Endothelial cell of umbilical vein (primary cell): ENCODE measurements around the gene DDX59. TPM values are rescaled to one million over a fixed set of nuclear protein-coding genes. Genes with fewer than 3 reads are reported as not detected.

Experiments
- BruUV-seq: library from RNA; stranded (reverse); fragments of 400-500 nt; replicated peaks from 2 replicates; lab custom pipeline; 2021; lab: Mats Ljungman, UMichigan
- CTCF ChIA-PET: fragments of 300-600, 350-600 bp; sonication (Branson Sonifier 250); formaldehyde crosslinking; loops from one replicate; lab custom pipeline; 2021; ENCODE audit warnings: antibody characterized with exemption, inconsistent platforms; lab: Charles Lee
- POLR2A ChIA-PET: fragments of 300-600, 350-600 bp; sonication (Branson Sonifier 250); formaldehyde crosslinking; loops from one replicate; lab custom pipeline; 2021; ENCODE audit warnings: antibody characterized with exemption, inconsistent platforms; lab: Charles Lee
- DNase-seq: peaks from one replicate; pipeline ENCODE4 v3.0.0-alpha.2; 2011; ENCODE audit warnings: low read depth, low spot score
- FAIRE-seq: peaks from 2 replicates; lab custom pipeline; 2011; peaks lifted over from hg19 to GRCh38; lab: Jason Lieb, UNC
- H2AFZ ChIP-seq: 2 replicates; pipeline ENCODE4 v1.6.0; 2012; ENCODE audit warnings: low read depth, low read length, control low read depth, inconsistent platforms
- H3K27ac ChIP-seq: 2 replicates; pipeline ENCODE4 v1.5.1; 2011; ENCODE audit warnings: low read depth, mild to moderate bottlenecking, control low read depth, low read length, moderate library complexity; ENCODE audit not compliant: insufficient read depth
- H3K27me3 ChIP-seq, 2 experiments: 2 replicates each; pipeline versions ENCODE4 v1.6.0 to v1.6.1; 2011; ENCODE audit warnings: low read length in 2 of 2, mixed read lengths in 1 of 2; ENCODE audit not compliant: control insufficient read depth in 2 of 2, insufficient read depth in 2 of 2
- H3K36me3 ChIP-seq, 2 experiments: 2 replicates in 1 of 2; 3 replicates in 1 of 2; pipeline ENCODE4 v1.5.1; 2011; ENCODE audit warnings: low read length in 2 of 2, mild to moderate bottlenecking in 1 of 2, moderate library complexity in 1 of 2; ENCODE audit not compliant: control insufficient read depth in 2 of 2, insufficient read depth in 2 of 2; ENCODE audit errors: extremely low read depth in 1 of 2
- H3K4me1 ChIP-seq: 3 replicates; pipeline ENCODE4 v1.5.1; 2011; ENCODE audit warnings: mild to moderate bottlenecking, low read length; ENCODE audit not compliant: control insufficient read depth, insufficient read depth; ENCODE audit errors: extremely low read depth
- H3K4me2 ChIP-seq: 2 replicates; pipeline ENCODE4 v1.6.1; 2011; ENCODE audit warnings: low read length, control low read depth, mixed read lengths; ENCODE audit not compliant: insufficient read depth
- H3K4me3 ChIP-seq, 3 experiments: fragments of 200-600 bp in 1 of 3; sonication (generic), shearing (Covaris generic) in 1 of 3; replicated peaks in 1 of 3; 2 replicates each; pipeline ENCODE4 v1.5.1; 2011 to 2016; ENCODE audit warnings: control low read depth in 3 of 3, low read length in 3 of 3, mild to moderate bottlenecking in 2 of 3, inconsistent platforms in 1 of 3, low read depth in 1 of 3, moderate library complexity in 1 of 3; ENCODE audit not compliant: insufficient read depth in 1 of 3
- H3K79me2 ChIP-seq: 2 replicates; pipeline ENCODE4 v1.6.0; 2012; ENCODE audit warnings: low read length, inconsistent platforms; ENCODE audit not compliant: control insufficient read depth, insufficient read depth
- H3K9ac ChIP-seq: replicated peaks from 2 replicates; pipeline ENCODE3; 2011; ENCODE audit warnings: low read length, control low read depth; ENCODE audit not compliant: insufficient read depth; ENCODE audit errors: extremely low read depth
- H3K9me1 ChIP-seq: replicated peaks from 3 replicates; pipeline ENCODE4 v1.6.0; 2011; ENCODE audit warnings: mild to moderate bottlenecking, low read length; ENCODE audit not compliant: control insufficient read depth, insufficient read depth; ENCODE audit errors: extremely low read depth
- H3K9me3 ChIP-seq: replicated peaks from 2 replicates; pipeline ENCODE4 v1.5.1; 2012; ENCODE audit warnings: low read length, inconsistent platforms; ENCODE audit not compliant: control insufficient read depth, insufficient read depth
- H4K20me1 ChIP-seq: replicated peaks from 2 replicates; pipeline ENCODE3; 2011; ENCODE audit warnings: mild to moderate bottlenecking, low read length; ENCODE audit not compliant: control insufficient read depth, insufficient read depth; ENCODE audit errors: extremely low read depth
- CTCF ChIP-seq, 2 donors: IDR thresholded peaks; 1 replicate in 1 of 2; 2 replicates in 1 of 2; pipeline ENCODE4 v1.5.1; 2011; ENCODE audit warnings: low read length in 2 of 2, mild to moderate bottlenecking in 2 of 2, moderate library complexity in 2 of 2, control low read depth in 1 of 2, inconsistent platforms in 1 of 2, low read depth in 1 of 2; ENCODE audit not compliant: insufficient read depth in 1 of 2; ENCODE audit errors: extremely low read depth in 1 of 2
- EZH2 ChIP-seq: IDR thresholded peaks from 2 replicates; pipeline ENCODE4 v1.6.1; 2012; ENCODE audit warnings: borderline replicate concordance, low read depth, mild to moderate bottlenecking, moderate library complexity, low read length, inconsistent platforms; ENCODE audit not compliant: severe bottlenecking
- FOS ChIP-seq: IDR thresholded peaks from 2 replicates; pipeline ENCODE4 v1.6.1; 2011; ENCODE audit warnings: mild to moderate bottlenecking, low read length, moderate library complexity, borderline replicate concordance; ENCODE audit not compliant: insufficient read depth
- GATA2 ChIP-seq: IDR thresholded peaks from 2 replicates; pipeline ENCODE4 v1.7.0; 2011; ENCODE audit warnings: low read depth, mild to moderate bottlenecking, moderate library complexity, mixed read lengths, low read length; ENCODE audit not compliant: insufficient read length, insufficient read depth
- JUN ChIP-seq: IDR thresholded peaks from 2 replicates; pipeline ENCODE4 v1.6.1; 2011; ENCODE audit warnings: borderline replicate concordance, low read depth; ENCODE audit not compliant: insufficient read length, insufficient read depth
- MAX ChIP-seq: IDR thresholded peaks from 2 replicates; pipeline ENCODE4 v1.6.1; 2011; ENCODE audit not compliant: insufficient read depth, insufficient read length
- MYC ChIP-seq: IDR thresholded peaks from one replicate; pipeline ENCODE4 v1.6.1; 2011; ENCODE audit warnings: mild to moderate bottlenecking, low read depth, low read length
- POLR2A ChIP-seq: IDR thresholded peaks from 2 replicates; pipeline ENCODE4 v1.6.1; 2012; ENCODE audit warnings: low read depth, mild to moderate bottlenecking, control low read depth, low read length
- POLR2AphosphoS5 ChIP-seq: IDR thresholded peaks from 2 replicates; pipeline ENCODE4 v1.6.1; 2012; ENCODE audit warnings: low read depth, mild to moderate bottlenecking, control low read depth, low read length, moderate library complexity; ENCODE audit not compliant: insufficient read depth
- dilution Hi-C: fragments of 300-500 bp; cut with MboI; formaldehyde crosslinking; loops from one replicate; pipeline ENCODE4 v1.15.0; 2019; ENCODE audit warnings: low sequenced_read_pairs; ENCODE audit not compliant: extremely low pct_ligation_motif_present
- intact Hi-C: fragments of 100-400 bp; cut with micrococcal nuclease; formaldehyde crosslinking; loops from one replicate; pipeline ENCODE4 v1.10.0; 2022
- polyA plus RNA-seq, 4 experiments: library from polyadenylated mRNA; depleted of rRNA in 3 of 4; stranded (reverse) in 3 of 4; unstranded in 1 of 4; fragments of >200 nt; gene quantifications; 2 replicates each; pipeline versions ENCODE4 v1.2.1 to v1.2.3, GENCODE V29; 2011 to 2012; ENCODE audit warnings: missing spikeins in 1 of 4
- total RNA-seq: library from RNA; stranded (reverse); gene quantifications from 2 replicates; pipeline ENCODE4 v1.2.3, GENCODE V29; 2021

DDX59 gene
- total and polyA plus RNA-seq, 2 donors (not counting 3 experiments of a cell fraction or from before 2014, with no cell fraction given): 8.1 to 17.7 TPM

- no peaks in the 10 kb centered on the region for H3K36me3 ChIP-seq
- intact Hi-C loops: no loop called here
- no peak overlapping the region for H2AFZ ChIP-seq
- POLR2A ChIA-PET: no interaction called here
- H4K20me1 ChIP-seq: no peaks in the 10 kb centered on the region
- H3K4me2 ChIP-seq: no peak overlapping the region
- H3K79me2 ChIP-seq: no peaks in the 10 kb centered on the region
- H3K4me1 ChIP-seq: no peaks in the 10 kb centered on the region
- H3K27me3 ChIP-seq: no peaks in the 10 kb centered on the region
- FAIRE-seq (no peak), DNase-seq (no peak)
- CTCF ChIA-PET: interaction anchor here (1.7 to 1.9 kb wide), 2 partner anchors 8 to 173 kb away, joined by 6 to 10 read pairs; no protein-coding TSS in a partner anchor
- no peak for TF ChIP-seq JUN
- no peak for TF ChIP-seq FOS
- no peak for TF ChIP-seq POLR2A
- no peak for TF ChIP-seq POLR2AphosphoS5
- no peak overlapping the region for H3K4me3 ChIP-seq
- H3K9me1 ChIP-seq: no peaks in the 10 kb centered on the region
- dilution Hi-C loops: no loop called here
- no peaks in the 10 kb centered on the region for H3K9me3 ChIP-seq
- no TSS peak for BruUV-seq
- no peak overlapping the region for H3K27ac ChIP-seq
- no peak overlapping the region for H3K9ac ChIP-seq
Measured at GRCh38 chr1:200629876-200630514, 39.7 kb downstream of the DDX59 start.

- no TSS peak for BruUV-seq
- FAIRE-seq: no peak
- Histone ChIP-seq H2AFZ (no peak overlapping the region), H3K9me3 (no peaks in the 10 kb centered on the region), H3K4me3 (no peak overlapping the region), H3K36me3 (no peaks in the 10 kb centered on the region), H3K4me2 (no peak overlapping the region), H3K9ac (no peak overlapping the region), H4K20me1 (no peaks in the 10 kb centered on the region), H3K9me1 (no peaks in the 10 kb centered on the region), H3K79me2 (no peaks in the 10 kb centered on the region), H3K27me3 (no peaks in the 10 kb centered on the region), H3K4me1 (no peaks in the 10 kb centered on the region), H3K27ac (no peak overlapping the region)
- POLR2A ChIA-PET: no interaction called here
- TF ChIP-seq JUN (no peak), POLR2AphosphoS5 (no peak), EZH2 (no peak), CTCF (IDR thresholded peaks at IDR 0.05; ENCODE audit: extremely low read depth in 1 of 2, insufficient read depth in 1 of 2, low read depth in 1 of 2, low read length in 2 of 2) (no peak), GATA2 (no peak), POLR2A (no peak), FOS (no peak), MYC (no peak), MAX (no peak)
- CTCF ChIA-PET: interaction anchor here (1.2 kb wide), 1 partner anchor 12 kb away, joined by 3 read pairs; no protein-coding TSS in a partner anchor
- no peak for DNase-seq
- dilution Hi-C loops (no loop called here), intact Hi-C loops (no loop called here)
Measured at GRCh38 chr1:200628223-200628881, 41.4 kb downstream of the DDX59 start.
